HG02840 (cell line): Measurements from ENCODE around the gene CD180.
A peak's percentile ranks its signal among the peaks of the same experiment; 100 is the strongest.

Experiments used
- ATAC-seq: cut with Tn5 transposase; IDR thresholded peaks from one replicate; pipeline ENCODE4 v1.9.1; 2021; ENCODE audit warnings: mild to moderate bottlenecking, moderate library complexity, moderate number of reproducible peaks; ENCODE audit not compliant: unreplicated experiment, low FRiP score

The CD180 gene

GRCh38 chr5:67196537-67197059, at the start of gene CD180:
Gene CD180 (minus strand): TSS chr5:67196799. CDS start chr5:67196641, 158 bp downstream.
- no peak for ATAC-seq

- ATAC-seq: no peak
Measured at GRCh38 chr5:67246108-67246507, 49.5 kb upstream of the CD180 start.

- ATAC-seq: no peak
Measured at GRCh38 chr5:67245259-67245846, 48.8 kb upstream of the CD180 start.

GRCh38 chr5:67244345-67244793, 47.8 kb upstream of the CD180 start:
- no peak for ATAC-seq

GRCh38 chr5:67243944-67244343, 47.3 kb upstream of the CD180 start:
- no peak for ATAC-seq

- no peak for ATAC-seq
Measured at GRCh38 chr5:67243349-67243748, 46.8 kb upstream of the CD180 start.

- ATAC-seq: no peak
Measured at GRCh38 chr5:67241326-67241725, 44.7 kb upstream of the CD180 start.

GRCh38 chr5:67240846-67241245, 44.2 kb upstream of the CD180 start:
- no peak for ATAC-seq

GRCh38 chr5:67240065-67240464, 43.5 kb upstream of the CD180 start:
- ATAC-seq: no peak

- no peak for ATAC-seq
Measured at GRCh38 chr5:67238191-67238590, 41.6 kb upstream of the CD180 start.

- no peak for ATAC-seq
Measured at GRCh38 chr5:67235399-67236110, 39.0 kb upstream of the CD180 start.

- ATAC-seq: no peak
Measured at GRCh38 chr5:67234671-67235176, 38.1 kb upstream of the CD180 start.

GRCh38 chr5:67233075-67233474, 36.5 kb upstream of the CD180 start:
- no peak for ATAC-seq

- no peak for ATAC-seq
Measured at GRCh38 chr5:67223211-67223610, 26.6 kb upstream of the CD180 start.

GRCh38 chr5:67222243-67223025, 25.8 kb upstream of the CD180 start:
- peak; percentile 27 for ATAC-seq

GRCh38 chr5:67221487-67222242, 25.1 kb upstream of the CD180 start:
- ATAC-seq: peak; percentile 93

GRCh38 chr5:67216564-67216963, 20.0 kb upstream of the CD180 start:
- ATAC-seq: no peak

GRCh38 chr5:67215519-67216471, 19.2 kb upstream of the CD180 start:
- peak; percentile 99 for ATAC-seq
